DOHH2 (cell line): Measurements from ENCODE around the gene SLC6A1.

ENCODE experiments used
- EZH2phosphoT487 ChIP-seq: fragments of 200-600 bp; sonication (generic); IDR thresholded peaks from 2 replicates; pipeline ENCODE4 v1.6.1; 2017; ENCODE audit warnings: borderline replicate concordance, mild to moderate bottlenecking, antibody characterized with exemption, low read length, moderate library complexity, mixed read lengths
- TF ChIP-seq, protein P1 (sequence below): fragments of 200-600 bp; sonication (generic); IDR thresholded peaks from one replicate; pipeline ENCODE4 v1.5.1; 2014; ENCODE audit warnings: antibody characterized with exemption, mild to moderate bottlenecking, low read depth, low read length; ENCODE audit not compliant: poor library complexity, severe bottlenecking

DNA sequence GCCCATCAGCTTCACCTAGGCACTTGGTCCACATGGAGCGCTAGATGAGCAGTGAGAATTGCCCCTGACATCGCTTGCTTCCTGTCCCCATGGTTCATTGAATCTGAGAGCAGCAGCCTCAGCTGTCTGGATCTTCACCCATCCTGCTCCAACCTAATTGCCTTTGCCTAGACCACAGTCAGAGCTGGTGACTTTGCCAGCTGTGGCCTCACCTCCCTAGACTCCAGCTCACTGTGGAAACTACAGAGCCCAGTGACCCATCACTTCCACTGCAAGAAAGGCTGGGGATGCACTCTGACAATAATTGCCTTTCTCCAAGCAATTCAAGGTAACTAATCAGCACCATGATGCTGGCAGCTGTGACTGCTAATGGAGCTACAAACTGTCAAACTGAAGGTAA, 30.6 kb upstream of the SLC6A1 start:
- TF ChIP-seq, protein P1, sequence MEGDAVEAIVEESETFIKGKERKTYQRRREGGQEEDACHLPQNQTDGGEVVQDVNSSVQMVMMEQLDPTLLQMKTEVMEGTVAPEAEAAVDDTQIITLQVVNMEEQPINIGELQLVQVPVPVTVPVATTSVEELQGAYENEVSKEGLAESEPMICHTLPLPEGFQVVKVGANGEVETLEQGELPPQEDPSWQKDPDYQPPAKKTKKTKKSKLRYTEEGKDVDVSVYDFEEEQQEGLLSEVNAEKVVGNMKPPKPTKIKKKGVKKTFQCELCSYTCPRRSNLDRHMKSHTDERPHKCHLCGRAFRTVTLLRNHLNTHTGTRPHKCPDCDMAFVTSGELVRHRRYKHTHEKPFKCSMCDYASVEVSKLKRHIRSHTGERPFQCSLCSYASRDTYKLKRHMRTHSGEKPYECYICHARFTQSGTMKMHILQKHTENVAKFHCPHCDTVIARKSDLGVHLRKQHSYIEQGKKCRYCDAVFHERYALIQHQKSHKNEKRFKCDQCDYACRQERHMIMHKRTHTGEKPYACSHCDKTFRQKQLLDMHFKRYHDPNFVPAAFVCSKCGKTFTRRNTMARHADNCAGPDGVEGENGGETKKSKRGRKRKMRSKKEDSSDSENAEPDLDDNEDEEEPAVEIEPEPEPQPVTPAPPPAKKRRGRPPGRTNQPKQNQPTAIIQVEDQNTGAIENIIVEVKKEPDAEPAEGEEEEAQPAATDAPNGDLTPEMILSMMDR, result no peak
- TF ChIP-seq EZH2phosphoT487, result no peak
